Hindlimb muscle (tissue), 1 donor: Measurements from ENCODE around the gene SMIM5. TPM values are rescaled to one million over a fixed set of nuclear protein-coding genes. Genes with fewer than 3 reads are reported as not detected.

Source experiments
- DNase-seq: peaks from one replicate; pipeline ENCODE4 v3.0.0-alpha.2; 2013
- polyA plus RNA-seq: library from polyadenylated mRNA; unstranded; fragments of 120-200 nt; gene quantifications from one replicate; pipeline ENCODE4 v1.2.1, GENCODE V29; 2013; ENCODE audit not compliant: insufficient read length

Gene SMIM5
- polyA plus RNA-seq, 1 donor = 6.9 TPM

DNA sequence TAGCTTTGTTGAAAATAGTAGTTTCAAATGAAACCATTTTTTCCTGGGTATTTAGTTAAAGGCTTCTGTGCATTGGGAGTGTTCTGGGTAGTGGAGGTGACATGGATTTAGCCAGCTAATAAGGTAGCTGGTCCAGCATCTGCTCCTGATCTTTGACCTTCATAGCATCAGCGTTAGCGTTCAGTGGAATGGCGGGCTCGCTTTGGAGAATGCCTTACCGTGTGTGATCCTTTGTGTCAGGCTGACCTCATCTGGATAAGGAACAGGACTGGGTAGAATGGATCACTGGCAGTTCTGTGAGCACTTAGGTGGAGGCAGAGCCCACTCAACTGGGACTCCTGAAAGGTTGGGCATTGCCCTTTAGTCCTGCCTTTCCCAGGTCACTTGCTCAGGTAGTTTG, 37.6 kb downstream of the SMIM5 start:
- DNase-seq = no peak

DNA sequence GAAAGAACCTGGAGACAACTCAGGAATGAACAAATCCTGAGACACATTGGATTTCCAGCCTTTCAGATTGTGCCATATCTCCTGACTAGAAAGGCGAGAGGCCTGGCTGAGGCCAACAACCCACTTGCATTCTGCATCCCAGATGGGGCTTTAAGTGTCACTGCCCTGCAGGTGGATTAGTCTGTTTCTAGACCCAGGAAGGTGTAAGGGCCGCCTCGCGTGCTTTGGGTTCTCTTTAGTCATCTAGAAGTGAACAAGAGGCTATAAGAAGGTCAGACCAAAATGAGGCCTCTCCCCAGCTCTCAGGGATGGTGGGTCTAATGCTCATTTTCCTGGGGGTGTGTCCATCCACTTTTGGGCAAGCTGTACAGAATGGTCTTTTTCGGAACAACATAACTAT, 38.8 kb downstream of the SMIM5 start:
- DNase-seq = no peak

- no peak for DNase-seq
Observed at GRCh38 chr17:75673487-75673886, 40.3 kb downstream of the SMIM5 start.

DNA sequence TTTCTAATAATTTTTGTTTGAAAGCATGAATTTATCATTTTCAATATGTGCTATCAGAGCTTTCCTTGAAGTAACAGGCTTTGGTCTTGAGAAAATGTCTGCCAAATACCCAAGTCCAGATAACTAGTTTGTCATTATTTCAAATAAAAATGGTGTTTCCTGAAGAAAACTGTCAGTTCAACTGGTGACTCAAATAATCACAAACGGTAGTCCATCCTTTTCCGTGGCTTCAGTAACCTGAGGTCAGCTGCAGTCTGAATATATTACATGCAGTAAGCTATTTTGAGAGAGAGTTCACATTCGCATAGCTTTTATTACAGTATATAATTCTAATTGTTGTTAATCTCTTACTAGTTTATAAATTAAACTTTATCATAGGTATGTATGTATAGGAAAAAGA, 43.2 kb downstream of the SMIM5 start:
- DNase-seq = no peak

GRCh38 chr17:75679706-75680211, 46.5 kb downstream of the SMIM5 start:
- no peak for DNase-seq

DNA sequence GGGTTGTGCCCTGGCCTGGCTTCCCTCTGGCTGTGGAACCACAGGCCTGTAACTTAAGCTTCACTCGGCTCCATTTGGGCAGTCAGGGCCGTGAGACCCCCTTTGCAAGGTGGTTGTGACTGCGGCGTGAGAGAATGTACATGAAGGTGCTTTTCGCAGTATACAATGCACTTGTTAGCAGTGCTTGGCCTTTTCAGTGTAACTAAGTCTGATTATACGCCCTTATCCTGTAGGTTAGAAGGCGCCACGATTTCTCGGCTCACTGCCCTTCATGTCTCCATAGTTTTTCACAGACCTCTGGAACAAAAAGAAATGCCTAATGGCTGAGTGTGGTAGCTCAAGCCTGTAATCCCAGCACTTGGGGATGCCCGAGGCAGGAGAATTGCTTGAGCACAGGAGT, 47.2 kb downstream of the SMIM5 start:
- DNase-seq = no peak

- DNase-seq = no peak
Observed at GRCh38 chr17:75681289-75681688, 48.1 kb downstream of the SMIM5 start.

DNA sequence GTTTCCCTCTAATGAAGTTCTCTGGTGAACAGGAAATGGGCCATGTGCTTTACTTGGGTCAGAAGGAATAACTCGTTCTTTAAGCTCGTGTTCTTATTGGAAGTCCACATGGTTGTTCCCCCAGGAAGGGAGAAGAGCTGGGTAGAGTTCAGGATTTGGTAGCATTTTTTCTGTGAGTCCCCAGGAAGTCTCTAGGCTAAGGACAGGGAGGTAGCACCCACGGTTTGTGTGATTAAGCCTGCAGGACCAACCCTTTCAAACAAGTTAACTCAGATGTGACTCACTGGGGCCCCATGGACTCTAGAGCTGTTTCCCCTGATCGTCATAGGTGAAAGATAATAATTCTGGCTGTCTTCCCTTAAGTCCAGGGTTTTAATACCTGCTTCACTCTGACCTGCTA, 50.3 kb downstream of the SMIM5 start:
- no peak for DNase-seq

- no peak for DNase-seq
Observed at GRCh38 chr17:75684249-75684648, 51.0 kb downstream of the SMIM5 start.

DNA sequence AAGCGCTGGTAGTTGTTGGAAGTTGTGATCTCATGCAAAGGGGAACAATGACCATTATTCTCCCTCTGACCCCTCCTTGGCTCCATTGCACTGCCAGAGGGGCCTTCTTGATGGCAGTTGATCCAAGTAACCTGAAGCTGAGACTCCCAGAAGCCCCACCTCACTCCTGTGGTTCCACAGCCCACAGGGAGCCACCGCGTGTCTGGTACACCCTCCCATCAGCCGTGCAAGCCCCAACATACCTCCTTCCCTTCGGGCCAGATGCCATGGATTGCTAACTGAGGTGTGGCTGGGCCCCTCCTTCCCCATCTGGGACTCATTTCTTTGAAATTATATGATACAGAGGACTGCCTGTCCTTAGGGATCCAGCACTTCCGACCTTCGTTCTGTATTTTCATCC, 51.7 kb downstream of the SMIM5 start:
- DNase-seq = no peak

DNA sequence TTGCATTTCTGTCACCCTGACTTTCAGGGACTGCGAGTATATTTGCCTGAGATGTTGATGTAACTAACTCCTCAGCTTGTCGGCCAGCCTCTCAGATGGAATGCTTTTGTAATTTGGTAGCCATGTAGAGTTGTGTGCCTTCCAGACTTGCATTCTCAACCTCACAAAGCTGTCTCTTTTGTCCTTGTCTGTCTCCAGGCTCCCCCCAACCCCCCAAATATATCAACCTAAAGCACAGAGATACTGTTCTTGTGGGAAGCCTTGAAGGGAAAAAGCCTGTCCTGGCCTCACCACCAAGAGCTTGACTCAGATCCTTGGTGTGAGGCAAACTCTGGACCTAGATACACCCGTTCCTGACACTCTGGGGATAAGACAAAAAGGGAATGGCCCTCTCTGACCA, 52.3 kb downstream of the SMIM5 start:
- no peak for DNase-seq

GRCh38 chr17:75688209-75688825, 55.1 kb downstream of the SMIM5 start:
- no peak for DNase-seq

DNA sequence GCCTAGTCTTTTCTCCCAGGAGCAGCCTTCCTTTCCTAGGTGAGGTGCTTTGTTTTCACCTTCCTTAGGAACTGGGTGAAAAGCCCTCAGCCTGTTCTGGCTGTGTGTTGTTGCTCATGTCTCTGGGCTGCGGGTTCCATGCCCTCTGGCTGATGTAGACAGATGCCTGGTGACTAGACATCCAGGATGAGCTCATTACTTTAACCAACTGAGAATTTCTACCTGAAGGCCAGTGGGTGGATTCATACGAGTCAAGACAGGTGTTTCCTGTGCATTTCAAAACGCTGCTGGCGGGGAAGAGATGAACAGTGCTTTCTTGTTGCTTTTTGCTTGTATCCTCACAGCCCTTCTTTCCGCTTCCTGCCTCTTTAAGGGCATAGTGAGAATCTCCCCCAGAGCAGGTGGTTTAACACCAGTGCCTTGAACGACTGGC, 56.2 kb downstream of the SMIM5 start:
- DNase-seq = no peak

Other genes with a start within 250 kb of the SMIM5 start
- gene GRB2, start 227.8 kb upstream of the SMIM5 start, polyA plus RNA-seq = 161 TPM
- gene TMEM94, start 176.8 kb upstream of the SMIM5 start, polyA plus RNA-seq = 80.0 TPM
- gene CASKIN2, start 117.9 kb upstream of the SMIM5 start, polyA plus RNA-seq = 32.0 TPM
- gene TSEN54, start 116.9 kb upstream of the SMIM5 start, polyA plus RNA-seq = 27.0 TPM
- 13.5 TPM for gene LLGL2, start 107.7 kb upstream of the SMIM5 start, polyA plus RNA-seq
- 145 TPM for gene MYO15B, start 45.6 kb upstream of the SMIM5 start, polyA plus RNA-seq
- gene RECQL5, start 33.7 kb downstream of the SMIM5 start, polyA plus RNA-seq = 19.4 TPM
- gene SAP30BP, start 33.9 kb downstream of the SMIM5 start, polyA plus RNA-seq = 83.7 TPM
- gene ITGB4, start 88.0 kb downstream of the SMIM5 start, polyA plus RNA-seq = 7.6 TPM
- 32.2 TPM for gene GALK1, start 131.8 kb downstream of the SMIM5 start, polyA plus RNA-seq
- gene UNK, start 151.4 kb downstream of the SMIM5 start, polyA plus RNA-seq = 30.9 TPM
- gene UNC13D, start 211.0 kb downstream of the SMIM5 start, polyA plus RNA-seq = 6.2 TPM
- 64.3 TPM for gene WBP2, start 221.9 kb downstream of the SMIM5 start, polyA plus RNA-seq
- 26.3 TPM for gene TRIM47, start 245.1 kb downstream of the SMIM5 start, polyA plus RNA-seq